H1 (cell line): Measurements from ENCODE around the gene SLC39A10.

Experiments
- CHD2 ChIP-seq: IDR thresholded peaks from 2 replicates; pipeline ENCODE4 v1.6.1; 2012; ENCODE audit warnings: low read length, improper control_type of control experiment
- GABPA ChIP-seq: IDR thresholded peaks from 2 replicates; pipeline ENCODE4 v1.6.1; 2011; ENCODE audit warnings: mild to moderate bottlenecking, low read length, moderate library complexity, borderline replicate concordance; ENCODE audit not compliant: insufficient read depth
- PHF8 ChIP-seq: fragments of 200-600 bp; sonication (generic); conservative IDR thresholded peaks from 2 replicates; pipeline ENCODE4 v1.7.1; 2012; ENCODE audit warnings: low read depth, mild to moderate bottlenecking, inconsistent platforms, low read length, moderate library complexity
- POLR2A ChIP-seq, 2 experiments: IDR thresholded peaks; 1 replicate in 1 of 2; 2 replicates in 1 of 2; pipeline ENCODE4 v1.6.1; 2011; ENCODE audit warnings: low read depth in 2 of 2, low read length in 2 of 2, mild to moderate bottlenecking in 2 of 2; ENCODE audit errors: control extremely low read depth in 1 of 2
- TF ChIP-seq, protein P1 (sequence below), 3 experiments: IDR thresholded peaks; 1 replicate in 2 of 3; 2 replicates in 1 of 3; pipeline versions ENCODE4 v1.5.1 to v1.6.1; 2011; ENCODE audit warnings: low read length in 3 of 3, mild to moderate bottlenecking in 3 of 3, inconsistent platforms in 2 of 3, low read depth in 1 of 3, moderate library complexity in 1 of 3; ENCODE audit not compliant: insufficient read depth in 1 of 3; ENCODE audit errors: control extremely low read depth in 1 of 3

DNA sequence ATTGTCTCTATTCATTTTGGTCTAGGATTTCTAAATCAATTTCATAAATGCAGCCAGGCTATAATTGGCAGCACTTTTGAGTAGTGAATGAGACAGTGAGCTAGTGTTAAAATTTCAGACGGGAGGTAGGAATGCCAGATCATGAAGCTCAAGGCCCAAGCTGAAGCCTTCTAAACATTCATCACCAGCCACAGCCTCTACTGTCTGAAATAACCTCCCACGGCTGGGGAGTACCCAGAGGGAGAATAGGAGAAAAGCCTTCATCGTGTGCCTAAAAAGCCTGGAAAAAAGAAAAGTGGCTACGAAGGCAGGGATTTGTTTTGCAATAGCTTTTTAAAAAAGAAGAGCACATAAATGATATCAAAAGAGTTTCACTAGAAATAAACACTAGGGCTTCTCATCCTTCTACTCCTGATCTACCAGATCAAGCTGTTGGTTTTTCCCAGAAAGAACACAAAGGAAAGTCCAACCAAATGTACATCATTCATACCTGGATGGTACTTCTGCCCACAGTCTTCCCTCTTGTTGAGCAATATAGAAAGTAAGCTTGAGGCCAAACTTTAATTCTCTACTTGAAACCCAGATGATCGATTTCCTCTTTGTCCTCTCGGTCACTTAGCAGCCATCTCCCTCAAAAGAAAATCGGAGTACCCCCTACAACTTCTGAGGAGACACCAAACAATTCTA lies 48.1 kb upstream of the SLC39A10 start:
- TF ChIP-seq, protein P1, sequence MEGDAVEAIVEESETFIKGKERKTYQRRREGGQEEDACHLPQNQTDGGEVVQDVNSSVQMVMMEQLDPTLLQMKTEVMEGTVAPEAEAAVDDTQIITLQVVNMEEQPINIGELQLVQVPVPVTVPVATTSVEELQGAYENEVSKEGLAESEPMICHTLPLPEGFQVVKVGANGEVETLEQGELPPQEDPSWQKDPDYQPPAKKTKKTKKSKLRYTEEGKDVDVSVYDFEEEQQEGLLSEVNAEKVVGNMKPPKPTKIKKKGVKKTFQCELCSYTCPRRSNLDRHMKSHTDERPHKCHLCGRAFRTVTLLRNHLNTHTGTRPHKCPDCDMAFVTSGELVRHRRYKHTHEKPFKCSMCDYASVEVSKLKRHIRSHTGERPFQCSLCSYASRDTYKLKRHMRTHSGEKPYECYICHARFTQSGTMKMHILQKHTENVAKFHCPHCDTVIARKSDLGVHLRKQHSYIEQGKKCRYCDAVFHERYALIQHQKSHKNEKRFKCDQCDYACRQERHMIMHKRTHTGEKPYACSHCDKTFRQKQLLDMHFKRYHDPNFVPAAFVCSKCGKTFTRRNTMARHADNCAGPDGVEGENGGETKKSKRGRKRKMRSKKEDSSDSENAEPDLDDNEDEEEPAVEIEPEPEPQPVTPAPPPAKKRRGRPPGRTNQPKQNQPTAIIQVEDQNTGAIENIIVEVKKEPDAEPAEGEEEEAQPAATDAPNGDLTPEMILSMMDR (IDR thresholded peaks at IDR 0.05; ENCODE audit: control extremely low read depth in 1 of 3, insufficient read depth in 1 of 3, low read depth in 1 of 3, low read length in 3 of 3), result no peak
- TF ChIP-seq GABPA, result no peak
- TF ChIP-seq CHD2, result no peak
- TF ChIP-seq POLR2A (IDR thresholded peaks at IDR 0.05; ENCODE audit: control extremely low read depth in 1 of 2, low read depth in 2 of 2, low read length in 2 of 2), result no peak
- TF ChIP-seq PHF8, result no peak
